ENCODE measurements around the gene DSCAM. TPM values are rescaled to one million over a fixed set of nuclear protein-coding genes. Genes with fewer than 3 reads are reported as not detected.

Gene DSCAM
- total and polyA plus RNA-seq, 10 of the 15 experiments (the other 5 are each of a cell fraction or from before 2014, with no cell fraction given): not detected

DNA sequence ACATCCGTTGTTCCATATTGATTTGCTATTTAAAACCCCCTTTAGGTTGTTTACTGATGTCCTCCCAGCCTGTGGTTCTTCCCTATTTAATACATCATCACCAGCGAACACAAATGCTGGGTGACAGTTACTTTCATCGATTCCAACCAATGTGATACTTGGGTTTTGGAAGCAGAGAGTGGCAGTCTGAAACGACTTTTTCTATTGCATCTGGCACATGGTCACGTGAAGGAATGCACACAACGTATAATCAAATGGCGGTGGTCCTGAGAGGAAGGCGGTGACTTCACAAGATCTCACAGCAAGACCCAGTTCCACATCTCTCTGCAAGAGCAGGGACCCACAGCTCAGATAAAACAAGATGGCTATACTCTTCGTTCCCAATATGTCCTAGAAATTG, 213.9 kb downstream of the DSCAM start (continued):
- TF ChIP-seq BACH1 (IDR thresholded peaks at IDR 0.05; ENCODE audit: borderline replicate concordance): no peak

DNA sequence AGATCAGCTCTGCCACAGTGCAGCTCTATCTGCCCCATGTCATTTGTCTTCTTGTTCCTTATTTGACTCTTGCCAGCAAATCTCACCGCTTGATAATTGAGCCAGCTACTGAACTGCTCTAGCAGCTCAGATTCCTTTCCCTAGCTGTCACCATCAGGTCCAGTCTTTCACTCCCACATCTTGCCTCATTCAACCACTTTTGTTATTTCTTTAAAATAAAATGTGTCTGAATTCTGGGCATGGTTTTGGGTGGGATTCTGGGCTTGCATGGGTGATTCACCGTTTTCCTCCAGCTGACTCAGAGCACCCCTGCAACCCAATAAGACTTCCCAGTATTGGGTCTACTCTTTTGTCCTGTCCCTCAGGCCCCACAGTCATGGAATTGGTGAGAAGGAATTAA, 215.7 kb downstream of the DSCAM start:
- Histone ChIP-seq H4K20me1 (ENCODE audit: control insufficient read depth, insufficient read depth) (no peaks in the 10 kb centered on the region), H3K4me3 (no peak overlapping the region), H3K27me3 (replicated peaks in 1 of 2; ENCODE audit: control insufficient read depth in 2 of 2, insufficient read depth in 2 of 2, low read length in 1 of 2) (no peaks in the 10 kb centered on the region), H3K4me1 (ENCODE audit: control insufficient read depth, insufficient read depth, low read length) (no peaks in the 10 kb centered on the region), H3K79me2 (ENCODE audit: control insufficient read depth, insufficient read depth, low read length) (no peaks in the 10 kb centered on the region), H3K9ac (ENCODE audit: control insufficient read depth, insufficient read depth, low read length) (no peak overlapping the region), H3K9me3 (replicated peaks; ENCODE audit: control insufficient read depth, insufficient read depth, low read length) (no peaks in the 10 kb centered on the region; the same call in 2 of the 3 replicates), H3K4me2 (ENCODE audit: control insufficient read depth, insufficient read depth) (no peak overlapping the region), H3K27ac (ENCODE audit: control insufficient read depth, insufficient read depth) (no peak overlapping the region), H2AFZ (ENCODE audit: control insufficient read depth, low read depth, low read length) (no peak overlapping the region), H3K36me3 (ENCODE audit: control insufficient read depth in 2 of 2, insufficient read depth in 2 of 2, low read length in 1 of 2) (no peaks in the 10 kb centered on the region)
- in situ Hi-C loops (cut with MboI): no loop called here
- CTCF ChIA-PET: no interaction called here
- no peak for DNase-seq (ENCODE audit: low read depth, low spot score)
- FAIRE-seq: no peak
- ATAC-seq: no peak
- no peak for TF ChIP-seq PML (IDR thresholded peaks at IDR 0.05; ENCODE audit: low read length)
- TF ChIP-seq STAT1 (conservative IDR thresholded peaks at IDR 0.05): no peak
- TF ChIP-seq PAX5 (IDR thresholded peaks at IDR 0.05; ENCODE audit: borderline replicate concordance, low read depth, low read length): no peak
- no peak for TF ChIP-seq CEBPB (IDR thresholded peaks at IDR 0.05; ENCODE audit: borderline replicate concordance in 1 of 2, low read depth in 2 of 2, low read length in 2 of 2)
- TF ChIP-seq JUND (IDR thresholded peaks at IDR 0.05; ENCODE audit: low read depth, low read length): no peak
- TF ChIP-seq, protein P1, sequence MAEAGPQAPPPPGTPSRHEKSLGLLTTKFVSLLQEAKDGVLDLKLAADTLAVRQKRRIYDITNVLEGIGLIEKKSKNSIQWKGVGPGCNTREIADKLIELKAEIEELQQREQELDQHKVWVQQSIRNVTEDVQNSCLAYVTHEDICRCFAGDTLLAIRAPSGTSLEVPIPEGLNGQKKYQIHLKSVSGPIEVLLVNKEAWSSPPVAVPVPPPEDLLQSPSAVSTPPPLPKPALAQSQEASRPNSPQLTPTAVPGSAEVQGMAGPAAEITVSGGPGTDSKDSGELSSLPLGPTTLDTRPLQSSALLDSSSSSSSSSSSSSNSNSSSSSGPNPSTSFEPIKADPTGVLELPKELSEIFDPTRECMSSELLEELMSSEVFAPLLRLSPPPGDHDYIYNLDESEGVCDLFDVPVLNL (IDR thresholded peaks at IDR 0.05; ENCODE audit: low read depth, low read length): no peak
- no peak for TF ChIP-seq ASH2L (IDR thresholded peaks at IDR 0.05; ENCODE audit: borderline replicate concordance, low read depth)
- TF ChIP-seq NRF1 (conservative IDR thresholded peaks at IDR 0.05; ENCODE audit: low read depth, low read length): no peak
- no peak for TF ChIP-seq STAT3 (IDR thresholded peaks at IDR 0.05; ENCODE audit: low read depth, low read length)
- TF ChIP-seq, protein P2, sequence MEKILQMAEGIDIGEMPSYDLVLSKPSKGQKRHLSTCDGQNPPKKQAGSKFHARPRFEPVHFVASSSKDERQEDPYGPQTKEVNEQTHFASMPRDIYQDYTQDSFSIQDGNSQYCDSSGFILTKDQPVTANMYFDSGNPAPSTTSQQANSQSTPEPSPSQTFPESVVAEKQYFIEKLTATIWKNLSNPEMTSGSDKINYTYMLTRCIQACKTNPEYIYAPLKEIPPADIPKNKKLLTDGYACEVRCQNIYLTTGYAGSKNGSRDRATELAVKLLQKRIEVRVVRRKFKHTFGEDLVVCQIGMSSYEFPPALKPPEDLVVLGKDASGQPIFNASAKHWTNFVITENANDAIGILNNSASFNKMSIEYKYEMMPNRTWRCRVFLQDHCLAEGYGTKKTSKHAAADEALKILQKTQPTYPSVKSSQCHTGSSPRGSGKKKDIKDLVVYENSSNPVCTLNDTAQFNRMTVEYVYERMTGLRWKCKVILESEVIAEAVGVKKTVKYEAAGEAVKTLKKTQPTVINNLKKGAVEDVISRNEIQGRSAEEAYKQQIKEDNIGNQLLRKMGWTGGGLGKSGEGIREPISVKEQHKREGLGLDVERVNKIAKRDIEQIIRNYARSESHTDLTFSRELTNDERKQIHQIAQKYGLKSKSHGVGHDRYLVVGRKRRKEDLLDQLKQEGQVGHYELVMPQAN (conservative IDR thresholded peaks at IDR 0.05): no peak
- no peak for TF ChIP-seq YBX1 (IDR thresholded peaks at IDR 0.05)
- TF ChIP-seq ZBED1 (IDR thresholded peaks at IDR 0.05; ENCODE audit: borderline replicate concordance): no peak
- TF ChIP-seq SREBF2 (IDR thresholded peaks at IDR 0.05; ENCODE audit: low read length): no peak
- intact Hi-C loops (cut with micrococcal nuclease; ENCODE audit: unreplicated experiment): no loop called here
- SMC1A ChIA-PET (ENCODE audit: uncharacterized antibody, unreplicated experiment): no interaction called here
- POLR2A ChIA-PET: no interaction called here
- RAD21 ChIA-PET (ENCODE audit: unreplicated experiment): no interaction called here
- 14% methylated on average over 2 of the region's 2 CpGs for WGBS (ENCODE audit: insufficient coverage, insufficient replicate concordance, low lambda C conversion rate, missing lambda C conversion rate)
- BruUV-seq (replicated peaks): no TSS peak

Data from GM12878 (cell line).